ENCODE measurements around the gene NT5DC2. TPM values are rescaled to one million over a fixed set of nuclear protein-coding genes. Genes with fewer than 3 reads are reported as not detected.
A peak's percentile ranks its signal among the peaks of the same experiment; 100 is the strongest.

NT5DC2 gene
- polyA plus RNA-seq, 1 donor from 2014 or later = 1.4 TPM

DNA sequence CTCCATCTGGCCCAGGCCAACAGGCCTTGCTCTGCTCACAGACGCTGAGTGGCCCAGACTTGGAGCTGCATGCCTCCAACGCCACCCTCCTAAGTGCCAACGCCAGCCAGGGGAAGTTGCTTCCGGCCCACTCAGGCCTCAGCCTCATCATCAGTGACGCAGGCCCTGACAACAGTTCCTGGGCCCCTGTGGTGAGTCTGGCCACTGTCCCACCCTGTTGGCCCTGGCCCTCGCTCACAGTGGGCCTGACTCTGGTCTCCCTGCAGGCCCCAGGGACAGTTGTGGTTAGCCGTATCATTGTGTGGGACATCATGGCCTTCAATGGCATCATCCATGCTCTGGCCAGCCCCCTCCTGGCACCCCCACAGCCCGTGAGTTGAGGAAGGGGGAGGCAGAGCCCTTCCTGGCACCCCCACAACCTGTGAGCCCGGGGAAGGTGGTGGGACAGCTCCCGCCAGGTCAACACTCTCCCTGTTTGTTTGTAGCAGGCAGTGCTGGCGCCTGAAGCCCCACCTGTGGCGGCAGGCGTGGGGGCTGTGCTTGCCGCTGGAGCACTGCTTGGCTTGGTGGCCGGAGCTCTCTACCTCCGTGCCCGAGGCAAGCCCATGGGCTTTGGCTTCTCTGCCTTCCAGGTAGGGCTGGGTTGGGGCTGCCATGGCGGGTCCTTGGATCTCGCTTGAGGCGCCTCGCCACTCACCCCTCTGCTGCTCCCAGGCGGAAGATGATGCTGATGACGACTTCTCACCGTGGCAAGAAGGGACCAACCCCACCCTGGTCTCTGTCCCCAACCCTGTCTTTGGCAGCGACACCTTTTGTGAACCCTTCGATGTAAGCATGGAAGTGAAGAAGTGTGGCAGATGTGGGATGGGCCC is 10.0 kb downstream of the NT5DC2 start:
- H3K4me3 Mint-ChIP-seq = no peak overlapping the region
- H3K4me1 Mint-ChIP-seq = no peaks in the 10 kb centered on the region
- H3K36me3 Mint-ChIP-seq = peaks cover 2% of the 10 kb centered on the region
- no peak overlapping the region for H3K27ac Mint-ChIP-seq
- no peaks in the 10 kb centered on the region for H3K9me3 Mint-ChIP-seq
- no peaks in the 10 kb centered on the region for H3K27me3 Mint-ChIP-seq

- Mint-ChIP-seq H3K4me1 (no peaks in the 10 kb centered on the region), H3K36me3 (peaks cover 2% of the 10 kb centered on the region), H3K27me3 (no peaks in the 10 kb centered on the region), H3K4me3 (no peak overlapping the region), H3K27ac (no peak overlapping the region), H3K9me3 (no peaks in the 10 kb centered on the region)
Observed at GRCh38 chr3:52522651-52523251, 10.9 kb downstream of the NT5DC2 start.

DNA sequence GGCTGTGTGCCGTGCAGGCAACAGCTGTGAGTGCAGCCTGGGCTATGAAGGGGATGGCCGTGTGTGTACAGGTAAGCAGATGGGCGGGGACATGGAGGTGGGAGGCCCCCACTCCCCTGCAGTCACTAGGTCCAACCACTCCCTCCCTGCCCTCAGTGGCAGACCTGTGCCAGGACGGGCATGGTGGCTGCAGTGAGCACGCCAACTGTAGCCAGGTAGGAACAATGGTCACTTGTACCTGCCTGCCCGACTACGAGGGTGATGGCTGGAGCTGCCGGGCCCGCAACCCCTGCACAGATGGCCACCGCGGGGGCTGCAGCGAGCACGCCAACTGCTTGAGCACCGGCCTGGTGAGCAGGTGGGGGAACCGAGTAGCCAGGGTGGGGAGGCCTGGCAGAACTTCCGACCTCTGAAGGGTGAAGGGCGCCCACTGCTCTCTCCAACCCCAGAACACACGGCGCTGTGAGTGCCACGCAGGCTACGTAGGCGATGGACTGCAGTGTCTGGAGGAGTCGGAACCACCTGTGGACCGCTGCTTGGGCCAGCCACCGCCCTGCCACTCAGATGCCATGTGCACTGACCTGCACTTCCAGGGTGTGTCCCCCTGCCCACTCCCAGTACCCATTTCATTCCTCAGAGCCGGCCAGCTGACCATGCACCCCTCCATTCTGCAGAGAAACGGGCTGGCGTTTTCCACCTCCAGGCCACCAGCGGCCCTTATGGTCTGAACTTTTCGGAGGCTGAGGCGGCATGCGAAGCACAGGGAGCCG is 11.6 kb downstream of the NT5DC2 start:
- no peak overlapping the region for H3K4me3 Mint-ChIP-seq
- H3K4me1 Mint-ChIP-seq = no peaks in the 10 kb centered on the region
- H3K27ac Mint-ChIP-seq = no peak overlapping the region
- H3K27me3 Mint-ChIP-seq = no peaks in the 10 kb centered on the region
- H3K9me3 Mint-ChIP-seq = no peaks in the 10 kb centered on the region
- H3K36me3 Mint-ChIP-seq = peaks cover 2% of the 10 kb centered on the region

GRCh38 chr3:52521488-52521824 is 12.2 kb downstream of the NT5DC2 start:
- no peaks in the 10 kb centered on the region for H3K9me3 Mint-ChIP-seq
- H3K27me3 Mint-ChIP-seq = no peaks in the 10 kb centered on the region
- no peak overlapping the region for H3K27ac Mint-ChIP-seq
- no peaks in the 10 kb centered on the region for H3K4me1 Mint-ChIP-seq
- H3K4me3 Mint-ChIP-seq = no peak overlapping the region
- peaks cover 2% of the 10 kb centered on the region for H3K36me3 Mint-ChIP-seq

GRCh38 chr3:52520716-52521487 is 12.8 kb downstream of the NT5DC2 start:
- H3K36me3 Mint-ChIP-seq = peaks cover 2% of the 10 kb centered on the region
- no peaks in the 10 kb centered on the region for H3K9me3 Mint-ChIP-seq
- no peak overlapping the region for H3K27ac Mint-ChIP-seq
- no peaks in the 10 kb centered on the region for H3K27me3 Mint-ChIP-seq
- no peaks in the 10 kb centered on the region for H3K4me1 Mint-ChIP-seq
- no peak overlapping the region for H3K4me3 Mint-ChIP-seq

DNA sequence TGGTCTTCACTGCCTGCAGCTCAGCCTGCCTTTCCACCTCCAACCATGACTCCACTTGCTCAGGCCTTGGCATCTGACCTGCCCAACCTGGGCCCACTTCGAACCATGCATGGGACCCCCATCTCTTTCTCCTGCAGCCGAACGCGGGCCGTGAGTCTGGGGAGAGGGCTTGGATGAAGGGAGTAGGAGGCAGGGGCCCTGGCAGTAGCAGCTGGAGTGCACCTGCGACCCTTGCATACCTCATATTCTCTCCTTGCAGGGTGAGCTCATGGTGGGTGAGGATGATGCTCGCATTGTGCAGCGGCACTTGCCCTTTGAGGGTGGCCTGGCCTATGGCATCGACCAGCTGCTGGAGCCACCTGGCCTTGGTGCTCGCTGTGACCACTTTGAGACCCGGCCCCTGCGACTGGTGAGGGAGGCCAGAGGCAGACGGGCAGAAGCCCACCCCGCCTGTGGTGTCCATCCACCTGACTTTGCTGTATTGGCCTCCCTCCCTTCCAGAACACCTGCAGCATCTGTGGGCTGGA is 13.5 kb downstream of the NT5DC2 start:
- Mint-ChIP-seq H3K27me3 (no peaks in the 10 kb centered on the region), H3K4me3 (no peak overlapping the region), H3K9me3 (no peaks in the 10 kb centered on the region), H3K4me1 (no peaks in the 10 kb centered on the region), H3K36me3 (peaks cover 2% of the 10 kb centered on the region), H3K27ac (no peak overlapping the region)

GRCh38 chr3:52519445-52520140 is 14.1 kb downstream of the NT5DC2 start:
- no peaks in the 10 kb centered on the region for H3K27me3 Mint-ChIP-seq
- no peak overlapping the region for H3K27ac Mint-ChIP-seq
- no peaks in the 10 kb centered on the region for H3K9me3 Mint-ChIP-seq
- no peaks in the 10 kb centered on the region for H3K4me1 Mint-ChIP-seq
- peaks cover 2% of the 10 kb centered on the region for H3K36me3 Mint-ChIP-seq
- H3K4me3 Mint-ChIP-seq = no peak overlapping the region

DNA sequence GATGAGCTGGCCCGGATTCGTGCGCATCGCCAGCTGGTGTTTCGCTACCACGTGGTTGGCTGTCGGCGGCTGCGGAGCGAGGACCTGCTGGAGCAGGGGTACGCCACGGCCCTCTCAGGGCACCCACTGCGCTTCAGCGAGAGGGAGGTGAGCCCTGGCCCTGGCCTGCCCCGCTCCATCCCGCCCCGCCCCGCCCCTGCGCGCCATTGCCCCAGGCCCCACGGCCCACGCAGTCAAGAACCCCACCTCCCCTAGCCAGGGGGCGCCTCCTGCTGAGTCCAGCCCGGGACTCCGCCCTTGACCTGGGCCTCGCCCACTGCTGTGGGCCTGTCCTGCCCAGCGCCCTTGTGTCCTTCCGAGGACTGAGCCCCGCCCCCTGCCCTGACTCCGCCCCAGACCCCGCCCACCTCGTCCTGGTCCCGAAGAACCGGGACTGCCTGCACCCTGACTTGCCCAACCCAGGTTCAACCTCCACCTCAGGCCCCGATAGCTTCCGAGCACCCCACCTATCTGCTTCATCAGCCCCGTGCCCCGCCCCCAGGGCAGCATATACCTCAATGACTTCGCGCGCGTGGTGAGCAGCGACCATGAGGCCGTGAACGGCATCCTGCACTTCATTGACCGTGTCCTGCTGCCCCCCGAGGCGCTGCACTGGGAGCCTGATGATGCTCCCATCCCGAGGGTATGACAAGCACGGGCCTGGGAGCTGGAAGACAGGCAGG is 14.8 kb downstream of the NT5DC2 start:
- no peak overlapping the region for H3K27ac Mint-ChIP-seq
- H3K4me3 Mint-ChIP-seq = no peak overlapping the region
- no peaks in the 10 kb centered on the region for H3K9me3 Mint-ChIP-seq
- no peaks in the 10 kb centered on the region for H3K36me3 Mint-ChIP-seq
- no peaks in the 10 kb centered on the region for H3K27me3 Mint-ChIP-seq
- H3K4me1 Mint-ChIP-seq = no peaks in the 10 kb centered on the region

GRCh38 chr3:52517796-52518722 is 15.6 kb downstream of the NT5DC2 start:
- Mint-ChIP-seq H3K27ac (peak overlapping the region in 1 of 3 donors; percentile 40), H3K9me3 (no peaks in the 10 kb centered on the region), H3K36me3 (no peaks in the 10 kb centered on the region), H3K27me3 (no peaks in the 10 kb centered on the region), H3K4me1 (no peaks in the 10 kb centered on the region), H3K4me3 (no peak overlapping the region)

GRCh38 chr3:52516509-52517195 is 17.0 kb downstream of the NT5DC2 start:
- Mint-ChIP-seq H3K27me3 (no peaks in the 10 kb centered on the region), H3K27ac (no peak overlapping the region), H3K4me1 (no peaks in the 10 kb centered on the region), H3K9me3 (no peaks in the 10 kb centered on the region), H3K4me3 (no peak overlapping the region), H3K36me3 (no peaks in the 10 kb centered on the region)

GRCh38 chr3:52515192-52515591 is 18.5 kb downstream of the NT5DC2 start:
- H3K4me1 Mint-ChIP-seq = no peaks in the 10 kb centered on the region
- H3K36me3 Mint-ChIP-seq = no peaks in the 10 kb centered on the region
- H3K9me3 Mint-ChIP-seq = no peaks in the 10 kb centered on the region
- no peak overlapping the region for H3K27ac Mint-ChIP-seq
- H3K4me3 Mint-ChIP-seq = no peak overlapping the region
- no peaks in the 10 kb centered on the region for H3K27me3 Mint-ChIP-seq

- Mint-ChIP-seq H3K27ac (no peak overlapping the region), H3K9me3 (no peaks in the 10 kb centered on the region), H3K4me1 (no peaks in the 10 kb centered on the region), H3K4me3 (no peak overlapping the region), H3K27me3 (no peaks in the 10 kb centered on the region), H3K36me3 (no peaks in the 10 kb centered on the region)
Observed at GRCh38 chr3:52514576-52514975, 19.1 kb downstream of the NT5DC2 start.
